ENCODE data around the gene PRPF18.

DNA sequence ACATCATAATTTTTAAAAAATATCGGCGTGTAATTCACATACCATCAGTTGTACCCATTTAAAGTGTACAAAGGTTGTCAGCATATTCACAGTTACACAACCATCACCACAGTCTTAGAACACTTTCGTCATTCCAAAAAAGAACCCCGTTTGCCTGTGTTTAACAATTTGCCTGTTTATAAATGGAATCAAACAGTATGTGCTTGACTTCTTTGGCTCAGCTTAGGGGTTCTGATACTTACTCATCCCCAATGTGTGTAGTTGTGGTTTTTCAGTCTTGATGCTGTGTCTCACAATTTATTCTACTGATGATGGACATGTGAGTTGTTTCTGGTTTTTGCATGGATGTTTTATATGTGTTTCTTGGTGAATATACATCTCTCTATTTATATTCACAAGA lies 50.0 kb downstream of the PRPF18 start:
- TF ChIP-seq, protein P1, sequence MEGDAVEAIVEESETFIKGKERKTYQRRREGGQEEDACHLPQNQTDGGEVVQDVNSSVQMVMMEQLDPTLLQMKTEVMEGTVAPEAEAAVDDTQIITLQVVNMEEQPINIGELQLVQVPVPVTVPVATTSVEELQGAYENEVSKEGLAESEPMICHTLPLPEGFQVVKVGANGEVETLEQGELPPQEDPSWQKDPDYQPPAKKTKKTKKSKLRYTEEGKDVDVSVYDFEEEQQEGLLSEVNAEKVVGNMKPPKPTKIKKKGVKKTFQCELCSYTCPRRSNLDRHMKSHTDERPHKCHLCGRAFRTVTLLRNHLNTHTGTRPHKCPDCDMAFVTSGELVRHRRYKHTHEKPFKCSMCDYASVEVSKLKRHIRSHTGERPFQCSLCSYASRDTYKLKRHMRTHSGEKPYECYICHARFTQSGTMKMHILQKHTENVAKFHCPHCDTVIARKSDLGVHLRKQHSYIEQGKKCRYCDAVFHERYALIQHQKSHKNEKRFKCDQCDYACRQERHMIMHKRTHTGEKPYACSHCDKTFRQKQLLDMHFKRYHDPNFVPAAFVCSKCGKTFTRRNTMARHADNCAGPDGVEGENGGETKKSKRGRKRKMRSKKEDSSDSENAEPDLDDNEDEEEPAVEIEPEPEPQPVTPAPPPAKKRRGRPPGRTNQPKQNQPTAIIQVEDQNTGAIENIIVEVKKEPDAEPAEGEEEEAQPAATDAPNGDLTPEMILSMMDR (IDR thresholded peaks at IDR 0.05; ENCODE audit: insufficient read depth, low read depth, low read length) = no peak
- no peak for TF ChIP-seq EZH2 (IDR thresholded peaks at IDR 0.05; ENCODE audit: insufficient read depth, low read length)

Data from astrocyte (in vitro differentiated cells and primary cell).